Neuronal stem cell (in vitro differentiated cells): ENCODE measurements around the gene C4orf33.
A peak's percentile ranks its signal among the peaks of the same experiment; 100 is the strongest.

ENCODE experiments used
- DNase-seq: peaks from one replicate; pipeline ENCODE4 v3.0.0-alpha.2; 2013; ENCODE audit warnings: low spot score
- H2AFZ ChIP-seq: one replicate; pipeline ENCODE4 v1.6.1; 2013; ENCODE audit warnings: mild to moderate bottlenecking, low read length, inconsistent platforms
- H2AK5ac ChIP-seq: 2 replicates; pipeline ENCODE4 v1.6.1; 2013; ENCODE audit warnings: low read depth, mild to moderate bottlenecking, inconsistent platforms, low read length, moderate library complexity, mixed read lengths
- H2BK120ac ChIP-seq: 2 replicates; pipeline ENCODE4 v1.6.1; 2013; ENCODE audit warnings: low read depth, mild to moderate bottlenecking, inconsistent platforms, low read length, moderate library complexity, mixed read lengths
- H2BK12ac ChIP-seq: one replicate; pipeline ENCODE4 v1.6.1; 2013; ENCODE audit warnings: low read length, inconsistent platforms
- H2BK15ac ChIP-seq: 2 replicates; pipeline ENCODE4 v1.6.1; 2013; ENCODE audit warnings: mild to moderate bottlenecking, low read length, inconsistent platforms, mixed read lengths
- H2BK5ac ChIP-seq: one replicate; pipeline ENCODE4 v1.6.1; 2013; ENCODE audit warnings: inconsistent platforms, mild to moderate bottlenecking, low read length, moderate library complexity
- H3K14ac ChIP-seq: one replicate; pipeline ENCODE4 v1.6.1; 2013; ENCODE audit warnings: low read length, inconsistent platforms
- H3K18ac ChIP-seq: 2 replicates; pipeline ENCODE4 v1.6.1; 2013; ENCODE audit warnings: low read length, inconsistent platforms
- H3K23ac ChIP-seq: 2 replicates; pipeline ENCODE4 v1.6.1; 2013; ENCODE audit warnings: low read depth, mild to moderate bottlenecking, mixed read lengths, low read length, inconsistent platforms; ENCODE audit not compliant: poor library complexity
- H3K27ac ChIP-seq: replicated peaks from 3 replicates; pipeline ENCODE4 v1.5.1; 2013; ENCODE audit warnings: low read length, inconsistent platforms
- H3K27me3 ChIP-seq, 3 experiments: 2 replicates each; pipeline ENCODE4 v1.6.1; 2013; ENCODE audit warnings: low read length in 3 of 3, mild to moderate bottlenecking in 2 of 3, inconsistent platforms in 1 of 3, low read depth in 1 of 3, mixed read lengths in 1 of 3, moderate library complexity in 1 of 3; ENCODE audit not compliant: control insufficient read depth in 3 of 3, insufficient read depth in 3 of 3
- H3K36me3 ChIP-seq, 2 donors: replicated peaks in 1 of 2; 2 replicates each; pipeline ENCODE4 v1.6.1; 2013; ENCODE audit warnings: low read length in 2 of 2; ENCODE audit not compliant: control insufficient read depth in 2 of 2, insufficient read depth in 2 of 2
- H3K4ac ChIP-seq: 2 replicates; pipeline ENCODE4 v1.6.1; 2013; ENCODE audit warnings: inconsistent platforms, mild to moderate bottlenecking, low read length, moderate library complexity
- H3K4me1 ChIP-seq, 2 donors: 1 replicate in 1 of 2; 2 replicates in 1 of 2; pipeline ENCODE4 v1.6.1; 2013; ENCODE audit warnings: low read length in 2 of 2, low read depth in 1 of 2; ENCODE audit not compliant: control insufficient read depth in 2 of 2, insufficient read depth in 1 of 2
- H3K4me2 ChIP-seq: one replicate; pipeline ENCODE4 v1.6.1; 2013; ENCODE audit warnings: mild to moderate bottlenecking, low read length, inconsistent platforms; ENCODE audit not compliant: insufficient read depth, poor library complexity, severe bottlenecking
- H3K4me3 ChIP-seq, 2 donors: 2 replicates each; pipeline ENCODE4 v1.5.1; 2013; ENCODE audit warnings: low read length in 2 of 2, mild to moderate bottlenecking in 2 of 2, inconsistent platforms in 1 of 2, moderate library complexity in 1 of 2
- H3K79me1 ChIP-seq: one replicate; pipeline ENCODE4 v1.6.1; 2013; ENCODE audit warnings: low read depth, mild to moderate bottlenecking, inconsistent platforms, low read length, moderate library complexity
- H3K9ac ChIP-seq: one replicate; pipeline ENCODE4 v1.6.1; 2013; ENCODE audit warnings: mild to moderate bottlenecking, low read depth, low read length, inconsistent platforms; ENCODE audit not compliant: poor library complexity
- H3K9me3 ChIP-seq, 2 donors: replicated peaks in 1 of 2; 2 replicates each; pipeline versions ENCODE3 to v1.6.1; 2013; ENCODE audit warnings: low read length in 2 of 2, mild to moderate bottlenecking in 2 of 2, inconsistent platforms in 1 of 2, low read depth in 1 of 2, mixed read lengths in 1 of 2, moderate library complexity in 1 of 2; ENCODE audit not compliant: control insufficient read depth in 2 of 2, insufficient read depth in 1 of 2
- H4K8ac ChIP-seq: one replicate; pipeline ENCODE4 v1.6.1; 2013; ENCODE audit warnings: low read depth, mild to moderate bottlenecking, inconsistent platforms, low read length, moderate library complexity
- H4K91ac ChIP-seq: one replicate; pipeline ENCODE4 v1.6.1; 2013; ENCODE audit warnings: low read length, low read depth, mild to moderate bottlenecking, inconsistent platforms; ENCODE audit not compliant: poor library complexity
- WGBS, 2 donors: extraction: QIAGEN DNeasy Blood & Tissue Kit; methylation state at CpG; one replicate each; pipeline ENCODE4 v1.1.7; 2013; ENCODE audit warnings: missing lambda C conversion rate in 2 of 2, mixed read lengths in 1 of 2; ENCODE audit not compliant: insufficient read length in 2 of 2, insufficient replicate concordance in 1 of 2; ENCODE audit errors: extremely low coverage in 2 of 2; 5-methylcytosine and 5-hydroxymethylcytosine counted together

C4orf33 gene

DNA sequence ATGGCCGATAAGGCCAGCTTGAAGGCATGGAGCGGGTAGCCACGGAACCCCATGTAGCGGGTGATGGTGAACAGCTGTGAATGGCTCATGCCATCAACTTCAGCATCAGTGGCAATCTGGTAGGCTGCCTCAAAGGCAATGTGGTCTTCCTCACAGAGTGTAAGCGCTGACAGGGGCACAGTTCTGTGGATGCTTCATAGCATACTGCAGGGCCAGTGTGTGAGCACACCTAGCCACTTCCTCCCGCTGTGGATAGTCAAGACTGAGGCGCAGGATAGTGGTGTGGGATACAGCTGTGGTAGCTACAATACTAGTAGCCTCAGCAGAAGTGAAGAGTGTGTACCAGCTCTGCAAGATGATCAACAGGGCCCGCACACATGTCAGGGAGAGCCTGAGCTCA, 40.5 kb downstream of the C4orf33 start:
- Histone ChIP-seq H3K23ac (no peak overlapping the region), H3K79me1 (no peaks in the 10 kb centered on the region), H4K91ac (no peak overlapping the region), H3K27ac (no peak overlapping the region), H2BK5ac (no peak overlapping the region), H3K9ac (no peak overlapping the region), H3K18ac (peak overlapping the region; percentile 18), H3K4ac (no peak overlapping the region), H3K36me3 (no peaks in the 10 kb centered on the region), H2BK15ac (no peak overlapping the region), H2BK12ac (no peak overlapping the region), H3K4me1 (peaks cover 0 to 5% of the 10 kb centered on the region in 2 donors), H2BK120ac (no peak overlapping the region), H2AK5ac (no peak overlapping the region), H2AFZ (no peak overlapping the region), H3K27me3 (no peaks in the 10 kb centered on the region), H3K4me2 (no peak overlapping the region), H3K9me3 (no peaks in the 10 kb centered on the region), H4K8ac (no peak overlapping the region), H3K14ac (no peak overlapping the region), H3K4me3 (no peak overlapping the region)
- no CpG with 5 or more reads among the region's 8 CpGs for WGBS, 2 donors
- DNase-seq, result no peak

- Histone ChIP-seq H3K14ac (no peak overlapping the region), H3K23ac (no peak overlapping the region), H3K4me2 (no peak overlapping the region), H3K36me3 (no peaks in the 10 kb centered on the region), H3K18ac (no peak overlapping the region), H3K9me3 (no peaks in the 10 kb centered on the region), H2BK15ac (no peak overlapping the region), H3K27me3 (no peaks in the 10 kb centered on the region), H3K4ac (no peak overlapping the region), H3K4me1 (peaks cover 0 to 5% of the 10 kb centered on the region in 2 donors), H4K91ac (no peak overlapping the region), H2BK12ac (no peak overlapping the region), H3K79me1 (no peaks in the 10 kb centered on the region), H3K27ac (no peak overlapping the region), H3K4me3 (no peak overlapping the region), H2BK120ac (no peak overlapping the region), H4K8ac (no peak overlapping the region), H2AFZ (peak overlapping the region; percentile 69), H3K9ac (no peak overlapping the region), H2AK5ac (no peak overlapping the region), H2BK5ac (no peak overlapping the region)
- WGBS, 2 donors, result no CpG with 5 or more reads among the region's 6 CpGs
- DNase-seq, result no peak
These were observed 43.0 kb downstream of the C4orf33 start for GRCh38 chr4:129138810-129139496.

DNA sequence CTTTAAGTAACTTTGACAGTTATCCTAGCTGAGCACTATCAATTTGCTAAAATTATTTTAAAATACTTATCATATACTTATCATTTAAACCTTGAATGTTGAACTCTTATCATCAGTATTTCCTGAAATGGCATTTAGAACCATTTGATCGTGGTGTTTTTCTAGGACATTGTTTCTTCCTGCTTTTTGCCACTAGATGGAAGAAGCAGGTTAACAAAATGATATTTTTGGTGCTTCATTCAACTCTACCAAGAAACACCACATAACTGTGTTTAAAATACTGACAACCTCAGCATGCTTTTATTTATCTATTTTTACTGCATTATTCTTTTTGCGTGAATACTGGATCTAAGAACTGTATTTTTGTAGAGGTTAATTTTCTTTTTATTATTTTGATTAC, 44.6 kb downstream of the C4orf33 start:
- H3K9me3 ChIP-seq, result no peaks in the 10 kb centered on the region
- no peak overlapping the region for H3K4me2 ChIP-seq
- no peak overlapping the region for H4K91ac ChIP-seq
- H3K23ac ChIP-seq, result no peak overlapping the region
- no peaks in the 10 kb centered on the region for H3K79me1 ChIP-seq
- H3K18ac ChIP-seq, result no peak overlapping the region
- no peak overlapping the region for H2BK15ac ChIP-seq
- H3K27me3 ChIP-seq, result no peaks in the 10 kb centered on the region
- peaks cover 0 to 5% of the 10 kb centered on the region in 2 donors for H3K4me1 ChIP-seq
- H4K8ac ChIP-seq, result no peak overlapping the region
- no peak overlapping the region for H2AFZ ChIP-seq
- no peaks in the 10 kb centered on the region for H3K36me3 ChIP-seq
- no CpG with 5 or more reads among the region's 2 CpGs for WGBS, 2 donors
- H2AK5ac ChIP-seq, result no peak overlapping the region
- H2BK12ac ChIP-seq, result no peak overlapping the region
- H3K4ac ChIP-seq, result no peak overlapping the region
- H3K27ac ChIP-seq, result no peak overlapping the region
- no peak for DNase-seq
- H2BK5ac ChIP-seq, result no peak overlapping the region
- H3K9ac ChIP-seq, result no peak overlapping the region
- H3K14ac ChIP-seq, result no peak overlapping the region
- H2BK120ac ChIP-seq, result no peak overlapping the region
- H3K4me3 ChIP-seq, result no peak overlapping the region

DNA sequence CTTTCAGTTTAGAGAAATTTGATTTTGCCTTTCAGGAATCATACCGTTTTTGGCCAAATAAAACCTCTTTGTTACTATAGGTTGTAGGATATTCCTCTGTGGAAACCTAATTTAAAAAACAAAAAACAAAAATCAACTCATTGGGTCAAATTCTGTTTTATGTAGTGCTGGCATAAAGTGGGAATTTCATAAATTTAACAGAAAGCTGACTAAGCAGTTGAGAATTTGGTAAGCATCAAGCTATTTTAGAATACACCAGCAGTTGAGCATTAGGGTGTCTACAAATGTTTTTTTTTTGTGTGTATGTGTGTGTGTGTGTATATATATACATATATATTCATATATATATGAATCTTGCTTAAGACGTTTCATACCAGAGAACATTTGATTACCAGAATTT, 47.4 kb downstream of the C4orf33 start:
- Histone ChIP-seq H3K14ac (no peak overlapping the region), H3K23ac (no peak overlapping the region), H3K18ac (no peak overlapping the region), H2AFZ (no peak overlapping the region), H2BK5ac (no peak overlapping the region), H3K36me3 (no peaks in the 10 kb centered on the region), H3K4me3 (no peak overlapping the region), H3K27ac (no peak overlapping the region), H3K27me3 (no peaks in the 10 kb centered on the region), H2BK15ac (no peak overlapping the region), H2AK5ac (no peak overlapping the region), H3K4ac (no peak overlapping the region), H3K4me1 (peaks cover 0 to 5% of the 10 kb centered on the region in 2 donors), H3K9ac (no peak overlapping the region), H2BK120ac (no peak overlapping the region), H4K8ac (no peak overlapping the region), H3K9me3 (no peaks in the 10 kb centered on the region), H4K91ac (no peak overlapping the region), H3K4me2 (no peak overlapping the region), H3K79me1 (no peaks in the 10 kb centered on the region), H2BK12ac (no peak overlapping the region)
- no peak for DNase-seq
- WGBS, 2 donors, result no CpG with 5 or more reads among the region's 2 CpGs
